ENCODE results near the gene KCTD11. TPM values are rescaled to one million over a fixed set of nuclear protein-coding genes. Genes with fewer than 3 reads are reported as not detected.
"Not testable (repeated sequence)": the region's sequence is repeated elsewhere in the genome, so short reads cannot be mapped to it uniquely, and the experiment has no call there.

The KCTD11 gene
- polyA plus RNA-seq, 1 donor (not counting 4 experiments of a cell fraction or from before 2014, with no cell fraction given): 18.5 TPM

DNA sequence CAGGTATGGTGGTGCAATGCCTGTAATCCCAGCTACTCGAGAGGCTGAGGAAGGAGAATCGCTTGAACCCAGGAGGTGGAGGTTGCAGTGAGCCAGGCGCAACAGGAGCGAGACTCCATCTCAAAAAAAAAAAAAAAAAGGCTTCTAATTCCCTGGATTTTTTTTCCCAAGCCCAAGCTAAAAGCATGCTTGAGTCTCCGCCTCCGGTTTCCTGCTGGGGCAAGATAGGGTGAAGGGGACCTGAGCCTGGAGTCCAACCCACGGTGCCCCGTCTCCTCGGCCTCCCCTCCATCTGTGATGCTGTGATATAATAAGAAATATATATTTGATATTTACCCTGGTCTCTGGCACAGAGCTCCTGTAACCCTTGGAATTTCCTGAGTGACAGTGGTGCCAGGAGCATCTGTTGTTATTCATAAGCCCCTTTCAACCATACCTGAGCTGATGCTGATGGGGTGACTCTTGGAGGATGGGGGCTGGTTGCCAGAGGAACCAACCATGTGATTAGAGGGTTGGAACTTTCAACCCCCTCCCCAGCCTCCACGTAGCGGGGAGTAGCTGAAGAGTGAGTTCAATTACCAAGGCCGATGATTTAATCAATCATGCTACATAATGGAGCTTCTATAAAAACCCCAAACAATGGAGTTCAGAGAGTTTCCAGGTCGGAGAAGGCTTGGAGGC lies 16.1 kb downstream of the KCTD11 start:
- dilution Hi-C loops (cut with MboI; ENCODE audit: extremely low pct_ligation_motif_present, low sequenced_read_pairs): no loop called here
- H3K4me3 ChIP-seq (ENCODE audit: control insufficient read depth in 2 of 3, extremely low read depth in 1 of 3, insufficient read depth in 2 of 3, low read depth in 1 of 3, low read length in 3 of 3): no peak overlapping the region
- H3K36me3 ChIP-seq (ENCODE audit: control insufficient read depth in 2 of 2, extremely low read depth in 1 of 2, insufficient read depth in 2 of 2, low read length in 2 of 2): no peaks in the 10 kb centered on the region
- no peak overlapping the region for H3K27ac ChIP-seq (ENCODE audit: control insufficient read depth, insufficient read depth, low read length)
- TF ChIP-seq EZH2 (IDR thresholded peaks at IDR 0.05; ENCODE audit: low read length) (no peak), CTCF (optimal IDR thresholded peaks at IDR 0.05 in 1 of 3, IDR thresholded peaks at IDR 0.05 in 1 of 3, conservative IDR thresholded peaks at IDR 0.05 in 1 of 3; ENCODE audit: extremely low read depth in 1 of 3, insufficient read depth in 2 of 3, low read length in 3 of 3) (no peak)
- H3K9me3 ChIP-seq (ENCODE audit: control insufficient read depth, low read depth, low read length): no peaks in the 10 kb centered on the region
- H3K79me2 ChIP-seq (ENCODE audit: control insufficient read depth, insufficient read depth, low read length): no peaks in the 10 kb centered on the region
- no peak for DNase-seq (ENCODE audit: low read depth, low spot score)
- H2AFZ ChIP-seq (ENCODE audit: control insufficient read depth, low read length): no peak overlapping the region
- no peaks in the 10 kb centered on the region for H3K27me3 ChIP-seq (ENCODE audit: control insufficient read depth, extremely low read depth, insufficient read depth, low read length)
- no peaks in the 10 kb centered on the region for H3K9me1 ChIP-seq (ENCODE audit: control insufficient read depth, extremely low read depth, insufficient read depth, low read length)
- no peak overlapping the region for H3K4me2 ChIP-seq (ENCODE audit: control insufficient read depth, extremely low read depth, insufficient read depth, low read depth, low read length)
- FAIRE-seq: no peak
- H4K20me1 ChIP-seq (ENCODE audit: control insufficient read depth, extremely low read depth, insufficient read depth, low read length): no peaks in the 10 kb centered on the region
- H3K9ac ChIP-seq (ENCODE audit: control insufficient read depth, extremely low read depth, insufficient read depth, low read length): no peak overlapping the region
- H3K4me1 ChIP-seq (ENCODE audit: control insufficient read depth, extremely low read depth, insufficient read depth, low read length): peaks cover 2% of the 10 kb centered on the region

DNA sequence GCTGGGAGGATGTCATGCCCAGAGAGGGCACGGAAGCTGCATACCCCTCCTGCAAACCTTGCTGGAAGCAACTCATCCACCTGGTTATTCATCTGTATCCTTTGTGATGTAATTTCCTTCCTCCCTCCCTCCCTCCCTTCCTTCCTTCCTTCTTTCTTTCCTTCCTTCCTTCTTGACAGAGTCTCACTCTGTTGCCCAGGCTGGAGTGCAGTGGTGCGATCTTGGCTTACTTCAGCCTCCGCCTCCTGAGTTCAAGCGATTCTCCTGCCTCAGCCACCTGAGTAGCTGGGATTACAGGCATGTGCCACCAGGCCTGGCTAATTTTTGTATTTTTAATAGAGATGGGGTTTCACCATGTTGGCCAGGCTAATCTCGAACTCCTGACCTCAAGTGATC lies 16.6 kb downstream of the KCTD11 start:
- H4K20me1 ChIP-seq (ENCODE audit: control insufficient read depth, extremely low read depth, insufficient read depth, low read length); FAIRE-seq; H3K36me3 ChIP-seq (ENCODE audit: control insufficient read depth in 2 of 2, extremely low read depth in 1 of 2, insufficient read depth in 2 of 2, low read length in 2 of 2); H3K79me2 ChIP-seq (ENCODE audit: control insufficient read depth, insufficient read depth, low read length); H3K27ac ChIP-seq (ENCODE audit: control insufficient read depth, insufficient read depth, low read length); H3K27me3 ChIP-seq (ENCODE audit: control insufficient read depth, extremely low read depth, insufficient read depth, low read length); H2AFZ ChIP-seq (ENCODE audit: control insufficient read depth, low read length); H3K9me3 ChIP-seq (ENCODE audit: control insufficient read depth, low read depth, low read length); dilution Hi-C loops (cut with MboI; ENCODE audit: extremely low pct_ligation_motif_present, low sequenced_read_pairs); DNase-seq (ENCODE audit: low read depth, low spot score); H3K4me3 ChIP-seq (ENCODE audit: control insufficient read depth in 2 of 3, extremely low read depth in 1 of 3, insufficient read depth in 2 of 3, low read depth in 1 of 3, low read length in 3 of 3); H3K4me1 ChIP-seq (ENCODE audit: control insufficient read depth, extremely low read depth, insufficient read depth, low read length); H3K4me2 ChIP-seq (ENCODE audit: control insufficient read depth, extremely low read depth, insufficient read depth, low read depth, low read length); H3K9me1 ChIP-seq (ENCODE audit: control insufficient read depth, extremely low read depth, insufficient read depth, low read length); H3K9ac ChIP-seq (ENCODE audit: control insufficient read depth, extremely low read depth, insufficient read depth, low read length): not testable (repeated sequence)

- dilution Hi-C loops (cut with MboI; ENCODE audit: extremely low pct_ligation_motif_present, low sequenced_read_pairs): no loop called here
- FAIRE-seq (no peak), DNase-seq (ENCODE audit: low read depth, low spot score) (no peak)
- Histone ChIP-seq H3K9me1 (ENCODE audit: control insufficient read depth, extremely low read depth, insufficient read depth, low read length) (no peaks in the 10 kb centered on the region), H3K9ac (ENCODE audit: control insufficient read depth, extremely low read depth, insufficient read depth, low read length) (no peak overlapping the region), H3K79me2 (ENCODE audit: control insufficient read depth, insufficient read depth, low read length) (no peaks in the 10 kb centered on the region), H3K27ac (ENCODE audit: control insufficient read depth, insufficient read depth, low read length) (no peak overlapping the region), H3K4me3 (ENCODE audit: control insufficient read depth in 2 of 3, extremely low read depth in 1 of 3, insufficient read depth in 2 of 3, low read depth in 1 of 3, low read length in 3 of 3) (no peak overlapping the region), H3K4me2 (ENCODE audit: control insufficient read depth, extremely low read depth, insufficient read depth, low read depth, low read length) (no peak overlapping the region), H3K4me1 (ENCODE audit: control insufficient read depth, extremely low read depth, insufficient read depth, low read length) (no peaks in the 10 kb centered on the region), H4K20me1 (ENCODE audit: control insufficient read depth, extremely low read depth, insufficient read depth, low read length) (no peaks in the 10 kb centered on the region), H3K9me3 (ENCODE audit: control insufficient read depth, low read depth, low read length) (no peaks in the 10 kb centered on the region), H3K36me3 (ENCODE audit: control insufficient read depth in 2 of 2, extremely low read depth in 1 of 2, insufficient read depth in 2 of 2, low read length in 2 of 2) (no peaks in the 10 kb centered on the region), H3K27me3 (ENCODE audit: control insufficient read depth, extremely low read depth, insufficient read depth, low read length) (no peaks in the 10 kb centered on the region), H2AFZ (ENCODE audit: control insufficient read depth, low read length) (no peak overlapping the region)
- TF ChIP-seq CTCF (optimal IDR thresholded peaks at IDR 0.05 in 1 of 3, IDR thresholded peaks at IDR 0.05 in 1 of 3, conservative IDR thresholded peaks at IDR 0.05 in 1 of 3; ENCODE audit: extremely low read depth in 1 of 3, insufficient read depth in 2 of 3, low read length in 3 of 3) (no peak), EZH2 (IDR thresholded peaks at IDR 0.05; ENCODE audit: low read length) (no peak)
Observed at GRCh38 chr17:7369825-7370224, 17.9 kb downstream of the KCTD11 start.

Data from keratinocyte (primary cell).